GM18951 (cell line): ENCODE measurements around the gene HYDIN.

Experiments
- POLR2A ChIP-seq: IDR thresholded peaks from 4 replicates; pipeline ENCODE4 v1.6.1; 2011; ENCODE audit warnings: mild to moderate bottlenecking; ENCODE audit not compliant: insufficient read length, insufficient read depth; ENCODE audit errors: extremely low read depth
- in situ Hi-C: fragments of 300-500 bp; cut with MboI; formaldehyde crosslinking; loops from one replicate; pipeline ENCODE4 v1.12.0; 2022; ENCODE audit warnings: low sequenced_read_pairs, mixed read lengths, inconsistent platforms; ENCODE audit not compliant: unreplicated experiment

The HYDIN gene

GRCh38 chr16:70779361-70779760 is 451.2 kb downstream of the HYDIN start:
- no peak for TF ChIP-seq POLR2A
- in situ Hi-C loops: no loop called here

- in situ Hi-C loops: no loop called here
- TF ChIP-seq POLR2A: no peak
Measured at GRCh38 chr16:70778901-70779309, 451.6 kb downstream of the HYDIN start.

- TF ChIP-seq POLR2A: no peak
- in situ Hi-C loops: no loop called here
Measured at GRCh38 chr16:70777973-70778406, 452.5 kb downstream of the HYDIN start.

GRCh38 chr16:70777496-70777895 is 453.0 kb downstream of the HYDIN start:
- TF ChIP-seq POLR2A: no peak
- in situ Hi-C loops: no loop called here

- in situ Hi-C loops: no loop called here
- TF ChIP-seq POLR2A: no peak
Measured at GRCh38 chr16:70775399-70775798, 455.1 kb downstream of the HYDIN start.

GRCh38 chr16:70774261-70774660 is 456.3 kb downstream of the HYDIN start:
- no peak for TF ChIP-seq POLR2A
- in situ Hi-C loops: no loop called here

GRCh38 chr16:70772493-70772892 is 458.0 kb downstream of the HYDIN start:
- TF ChIP-seq POLR2A: no peak
- in situ Hi-C loops: no loop called here

- in situ Hi-C loops: no loop called here
- no peak for TF ChIP-seq POLR2A
Measured at GRCh38 chr16:70770626-70771552, 459.6 kb downstream of the HYDIN start.

- no peak for TF ChIP-seq POLR2A
- in situ Hi-C loops: no loop called here
Measured at GRCh38 chr16:70770291-70770625, 460.3 kb downstream of the HYDIN start.

- in situ Hi-C loops: no loop called here
- TF ChIP-seq POLR2A: no peak
Measured at GRCh38 chr16:70769761-70770160, 460.8 kb downstream of the HYDIN start.

GRCh38 chr16:70769131-70769530 is 461.4 kb downstream of the HYDIN start:
- in situ Hi-C loops: no loop called here
- TF ChIP-seq POLR2A: no peak

GRCh38 chr16:70768203-70768580 is 462.3 kb downstream of the HYDIN start:
- no peak for TF ChIP-seq POLR2A
- in situ Hi-C loops: no loop called here

GRCh38 chr16:70767377-70768202 is 462.9 kb downstream of the HYDIN start:
- TF ChIP-seq POLR2A: no peak

GRCh38 chr16:70766658-70767057 is 463.9 kb downstream of the HYDIN start:
- no peak for TF ChIP-seq POLR2A
- in situ Hi-C loops: no loop called here

More at GRCh38 chr16:70767377-70768202, 462.9 kb downstream of the HYDIN start:
- in situ Hi-C loops: no loop called here
